Effector CD4-positive, alpha-beta T cell (primary cell): ENCODE results near the gene HS3ST5. TPM values are rescaled to one million over a fixed set of nuclear protein-coding genes. Genes with fewer than 3 reads are reported as not detected.

Source experiments
- DNase-seq: peaks from one replicate; pipeline ENCODE4 v3.0.0-alpha.2; 2020
- total RNA-seq: gene quantifications from one replicate; lab custom pipeline; 2026; lab: John Stamatoyannopoulos, UW

The HS3ST5 gene, protein sequence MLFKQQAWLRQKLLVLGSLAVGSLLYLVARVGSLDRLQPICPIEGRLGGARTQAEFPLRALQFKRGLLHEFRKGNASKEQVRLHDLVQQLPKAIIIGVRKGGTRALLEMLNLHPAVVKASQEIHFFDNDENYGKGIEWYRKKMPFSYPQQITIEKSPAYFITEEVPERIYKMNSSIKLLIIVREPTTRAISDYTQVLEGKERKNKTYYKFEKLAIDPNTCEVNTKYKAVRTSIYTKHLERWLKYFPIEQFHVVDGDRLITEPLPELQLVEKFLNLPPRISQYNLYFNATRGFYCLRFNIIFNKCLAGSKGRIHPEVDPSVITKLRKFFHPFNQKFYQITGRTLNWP
- total RNA-seq = not detected

DNA sequence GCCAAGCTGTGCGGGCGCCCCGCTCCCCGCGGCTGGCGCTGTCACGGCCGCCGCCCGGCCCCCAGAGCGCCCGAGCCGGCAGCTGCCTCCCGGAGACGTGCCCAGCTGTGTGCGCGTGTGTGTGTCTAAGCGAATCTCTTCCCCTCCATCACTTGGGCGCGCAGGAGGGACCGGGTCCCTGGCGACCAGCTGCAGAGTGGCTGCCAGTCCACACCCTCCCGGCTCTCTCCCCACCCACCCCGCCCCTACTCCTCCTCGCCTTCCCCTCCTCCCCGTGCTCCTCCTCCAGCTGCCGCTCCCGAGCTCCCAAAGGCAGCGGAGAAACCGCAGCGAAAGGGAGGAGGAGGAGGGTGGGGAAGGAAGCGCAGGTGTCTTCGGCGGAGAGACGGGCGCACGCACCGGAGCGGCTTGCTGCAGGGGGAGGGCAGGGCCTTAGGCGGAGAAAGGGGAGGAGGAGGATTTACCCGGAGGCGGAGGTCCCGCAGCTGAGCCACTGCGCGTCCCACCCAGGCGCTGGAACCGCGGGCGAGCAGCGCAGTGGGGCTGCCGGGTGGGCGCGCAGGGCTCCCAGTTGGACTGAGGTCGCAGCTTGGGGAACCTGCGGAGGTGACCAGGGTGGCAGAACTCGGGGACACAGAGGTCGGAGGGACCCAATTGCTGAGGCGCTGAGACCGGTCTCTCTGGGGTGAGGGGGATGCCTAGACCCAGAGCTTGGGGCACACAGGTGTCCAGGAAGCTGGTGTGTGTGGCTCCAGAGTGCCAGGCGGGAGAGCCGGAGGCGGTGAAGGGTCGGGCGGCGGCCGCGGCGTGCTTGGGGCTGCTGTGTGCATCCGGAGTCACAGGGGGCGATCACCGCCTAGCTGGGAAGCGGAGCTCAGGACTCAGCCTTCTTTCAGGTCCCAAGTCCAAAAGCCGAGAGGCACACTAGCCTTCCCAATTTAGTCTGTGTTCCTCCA, at the start of gene HS3ST5:
TSS of gene HS3ST5 (minus strand) at position 198 of the 956 bp plus-strand sequence. CDS start 280,178 bp downstream, outside the sequence.
- no peak for DNase-seq

DNA sequence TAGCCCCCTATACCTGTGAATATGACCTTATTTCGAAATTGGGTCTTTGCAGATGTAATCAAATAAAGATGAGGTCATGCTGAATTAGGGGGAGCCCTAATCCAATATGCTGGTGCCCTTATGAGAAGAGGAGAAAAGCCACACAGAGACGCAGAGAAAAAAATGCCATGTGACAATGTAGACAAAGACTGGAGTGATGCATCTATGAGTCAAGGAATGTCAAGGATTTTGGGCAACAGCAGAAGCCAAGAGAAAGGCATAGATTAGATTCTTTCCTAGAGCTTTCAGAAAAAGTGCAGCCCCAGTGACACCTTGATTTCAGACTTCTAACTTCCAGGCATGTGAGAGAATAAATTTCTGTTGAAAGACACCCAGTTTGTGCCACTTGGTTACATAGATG, 47.4 kb upstream of the HS3ST5 start:
- no peak for DNase-seq

DNA sequence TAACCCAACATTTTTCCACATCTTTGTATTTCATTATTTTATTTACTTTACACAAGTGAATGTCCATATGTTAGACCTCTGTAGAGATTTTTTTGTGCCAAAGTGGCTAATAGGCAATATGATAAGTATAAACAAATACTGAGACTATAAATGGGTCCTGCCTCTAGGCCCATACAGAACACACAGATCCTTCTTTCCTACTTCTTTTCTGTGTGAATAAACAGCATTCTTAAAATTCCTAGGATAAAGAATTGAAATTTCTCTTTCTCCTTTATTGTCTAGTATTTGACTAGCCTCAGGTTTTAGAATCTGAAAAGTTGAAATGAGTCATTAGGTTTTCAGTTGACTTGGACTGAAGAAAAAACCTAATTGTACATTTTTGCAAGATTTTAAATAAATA, 46.3 kb upstream of the HS3ST5 start:
- DNase-seq = no peak

DNA sequence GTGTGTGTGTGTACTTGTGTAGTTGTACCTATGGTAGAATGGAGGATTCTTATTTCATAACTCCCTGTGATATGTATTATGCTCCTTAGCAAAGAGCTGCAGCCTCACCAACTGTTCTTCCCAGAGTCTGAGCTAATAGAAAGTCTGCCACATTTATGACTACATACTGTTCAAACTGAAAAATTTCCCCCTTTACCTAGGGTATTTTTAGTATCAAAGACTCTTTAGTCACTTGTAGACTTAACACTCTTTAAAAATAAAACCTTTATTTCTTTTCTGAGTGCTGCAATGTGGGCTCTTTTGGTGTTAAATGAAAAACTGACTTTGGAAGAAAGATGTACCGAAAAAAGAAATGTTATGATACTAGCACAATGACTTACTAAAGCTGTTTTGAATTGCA, 39.6 kb upstream of the HS3ST5 start:
- no peak for DNase-seq

DNA sequence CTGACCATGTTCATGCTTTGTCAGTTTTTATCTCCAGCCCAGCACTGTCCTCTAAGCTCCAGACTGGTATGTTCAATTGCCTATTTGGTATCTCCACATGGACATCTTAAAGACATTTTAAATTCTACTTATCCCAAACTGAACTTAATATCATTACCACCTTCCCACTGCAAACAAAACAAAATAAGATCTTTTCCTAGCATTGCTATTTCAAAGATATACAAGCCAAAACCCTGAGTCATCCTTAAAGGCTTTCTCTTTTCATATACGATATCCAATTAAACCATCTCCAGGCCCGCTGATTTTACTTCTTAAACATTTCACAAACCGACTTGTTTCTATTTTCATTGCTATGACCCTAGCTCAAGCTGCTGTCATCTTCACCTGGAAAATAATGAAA, 35.1 kb upstream of the HS3ST5 start:
- no peak for DNase-seq

DNA sequence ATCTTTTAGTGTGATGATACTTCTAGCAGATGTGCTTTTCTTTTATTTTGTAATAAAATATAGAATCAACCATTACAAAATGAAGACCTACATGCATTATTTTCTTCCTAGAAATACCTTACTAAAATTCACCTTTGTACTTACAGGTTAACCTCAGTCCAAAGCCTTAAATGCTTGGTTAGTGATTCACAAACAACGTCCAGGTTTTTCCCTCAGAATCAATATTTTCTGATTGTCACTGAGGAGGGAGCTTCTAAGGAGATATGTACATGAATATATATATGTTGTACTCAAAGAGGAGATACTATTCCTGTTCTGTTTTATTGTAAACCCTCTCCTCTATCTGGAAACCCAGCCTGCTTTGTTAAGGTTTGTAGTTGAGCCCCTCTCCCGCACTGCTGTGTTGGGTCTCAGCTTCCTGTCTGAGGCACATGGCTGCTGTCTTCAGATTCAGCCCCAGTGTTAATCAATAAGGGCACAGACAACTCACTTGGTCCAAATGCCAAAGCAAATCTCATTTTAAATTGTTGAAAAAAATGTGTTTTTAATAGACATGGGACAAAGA, 33.9 kb upstream of the HS3ST5 start:
- no peak for DNase-seq

DNA sequence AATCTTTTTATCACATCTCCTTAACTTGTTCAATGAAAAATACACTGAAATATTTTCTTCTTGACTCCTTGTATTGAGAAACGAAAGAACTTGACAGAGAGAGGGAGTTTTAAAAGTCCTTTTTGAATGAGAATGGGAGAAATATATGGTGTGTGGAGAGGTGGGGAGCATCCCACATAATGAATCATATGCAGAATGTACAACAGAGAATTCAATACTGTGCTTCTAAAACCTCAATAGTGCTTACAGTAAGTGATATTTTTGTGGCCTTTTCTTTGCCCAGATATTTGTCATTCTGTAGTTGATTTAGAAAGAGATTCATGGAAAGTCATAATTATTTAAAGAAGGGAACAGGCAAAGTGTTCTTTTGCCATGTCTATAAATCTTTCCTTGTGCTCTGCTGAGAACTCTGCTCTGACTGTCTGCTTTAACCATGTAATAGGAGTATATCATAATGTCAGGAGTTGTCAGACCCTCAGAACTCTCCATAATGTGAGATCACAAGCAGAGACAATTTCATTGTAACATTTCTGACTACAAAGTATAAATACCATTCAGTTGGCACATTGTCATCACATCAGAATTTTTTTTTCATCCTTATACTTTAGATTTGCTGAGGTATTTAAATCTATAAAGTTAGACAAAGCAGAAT, 32.8 kb upstream of the HS3ST5 start:
- no peak for DNase-seq

DNA sequence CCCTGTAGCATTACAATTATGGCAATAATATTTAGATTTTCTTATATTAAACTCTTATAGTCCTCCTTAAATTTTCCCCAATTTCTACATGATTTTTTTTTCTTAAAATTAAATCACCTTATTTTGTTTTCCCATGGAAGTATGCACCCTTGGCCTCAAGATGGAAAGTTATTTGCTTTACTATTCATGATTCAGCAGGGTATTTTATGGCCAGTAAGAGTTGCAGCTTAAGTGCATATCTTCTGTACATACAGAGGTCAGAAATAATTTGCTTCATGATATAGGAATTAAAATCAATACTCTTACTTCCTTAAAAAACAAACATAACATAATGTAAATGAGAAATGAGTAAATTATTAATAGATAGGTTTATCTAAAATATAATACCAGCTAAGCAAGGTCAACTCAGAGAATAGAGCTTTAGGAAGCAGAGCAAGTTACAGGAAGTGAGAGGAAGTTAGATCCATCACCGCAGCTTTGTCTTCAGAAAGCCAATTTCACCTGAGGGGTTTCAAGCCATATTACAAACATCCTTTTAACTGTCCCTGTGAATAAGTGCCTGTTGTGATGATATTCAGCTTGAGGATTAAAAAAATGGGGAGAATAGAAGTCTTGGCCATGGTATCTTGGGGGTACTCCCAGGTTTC, 24.6 kb upstream of the HS3ST5 start:
- DNase-seq = no peak

DNA sequence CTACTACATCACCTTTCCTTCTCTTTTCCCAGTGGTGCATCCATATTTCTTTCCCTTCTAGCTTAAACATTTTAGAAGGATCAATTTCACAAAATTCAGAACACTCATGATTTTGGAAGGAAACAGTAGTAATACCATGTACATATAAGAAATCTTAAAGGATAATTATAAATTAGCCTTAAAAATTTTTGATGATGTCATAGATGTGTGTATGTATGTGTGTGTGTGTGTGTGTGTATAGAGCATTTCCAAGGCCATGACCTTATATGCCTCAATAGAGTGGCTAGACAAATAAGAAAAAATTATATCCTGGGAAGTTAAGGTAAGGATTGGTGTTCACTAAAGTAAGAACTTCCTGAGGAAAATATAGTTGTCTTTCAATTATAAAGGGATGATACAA, 24.1 kb upstream of the HS3ST5 start:
- DNase-seq = no peak

DNA sequence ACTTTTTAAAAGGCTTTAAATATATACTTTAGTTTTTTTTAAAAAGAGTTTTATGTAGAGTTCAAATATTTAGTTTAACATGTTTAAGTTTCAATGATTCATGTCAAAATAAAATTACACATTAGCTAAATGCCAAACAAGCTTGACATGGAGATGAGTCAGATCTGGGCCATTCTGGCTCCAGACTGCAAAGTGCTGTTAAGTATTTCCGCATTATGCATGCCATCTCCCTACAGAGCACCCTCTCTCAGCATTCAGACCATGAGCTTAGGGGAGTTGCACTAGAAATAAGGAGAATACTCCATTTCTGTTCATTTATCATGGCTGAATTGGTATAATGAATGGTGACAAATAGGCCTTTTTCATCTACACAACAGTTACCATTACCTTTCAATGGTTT, 21.5 kb upstream of the HS3ST5 start:
- no peak for DNase-seq

DNA sequence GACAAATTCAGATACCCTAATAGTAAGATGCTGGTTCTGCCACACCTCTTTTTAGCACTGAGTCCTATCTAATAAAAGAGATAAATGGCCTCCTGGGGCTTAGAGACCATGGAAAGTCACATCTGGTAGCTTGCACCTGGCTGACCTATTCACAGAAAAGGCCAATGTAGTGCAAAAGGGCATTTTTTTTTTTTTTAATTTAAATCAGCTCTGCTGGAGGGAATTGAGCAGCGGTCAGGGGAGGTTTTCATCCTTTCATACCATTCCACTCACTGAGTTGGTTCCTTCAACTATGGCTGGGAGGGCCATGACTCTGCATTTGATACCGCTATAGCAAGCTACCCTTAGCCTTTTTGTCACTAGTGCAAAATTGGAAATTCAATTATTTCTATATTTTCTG, 20.1 kb upstream of the HS3ST5 start:
- DNase-seq = no peak

DNA sequence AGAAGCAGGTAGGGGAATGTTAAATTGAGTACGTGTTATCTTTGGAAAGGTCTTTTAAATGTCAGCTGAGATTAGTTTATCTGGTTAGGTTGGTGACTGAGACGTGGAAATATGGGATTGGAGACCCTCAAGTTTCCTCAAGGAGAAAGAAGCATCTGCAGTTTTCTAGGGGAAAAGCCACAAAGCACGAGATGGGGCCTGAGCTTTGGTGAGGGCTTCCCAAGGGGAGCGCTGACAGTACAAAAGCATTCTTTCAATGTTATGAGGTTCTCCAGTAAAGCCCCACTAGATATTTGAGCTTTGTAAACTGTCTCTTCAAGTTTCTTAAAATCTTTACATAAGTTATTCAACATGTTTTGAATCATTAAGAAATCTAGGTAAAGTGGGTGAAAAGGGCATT, 19.6 kb upstream of the HS3ST5 start:
- no peak for DNase-seq

DNA sequence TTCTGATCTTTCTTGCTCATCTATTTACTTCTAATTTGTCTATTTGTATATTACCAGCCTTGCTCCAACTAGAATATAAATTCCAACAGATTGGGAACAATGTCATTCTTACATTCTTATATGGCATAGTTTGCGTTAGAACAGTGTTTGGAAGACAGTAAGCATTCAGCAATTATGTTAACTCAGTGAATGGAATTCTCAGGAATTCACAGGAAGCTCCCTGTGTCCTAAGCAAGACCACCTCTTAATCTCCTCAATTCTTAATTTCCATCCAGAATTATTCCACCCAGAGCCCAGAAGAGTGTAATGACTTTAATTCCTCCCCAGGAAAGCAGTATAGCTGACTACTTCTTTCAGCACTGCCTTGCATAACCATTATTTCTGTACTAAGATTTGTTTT, 18.2 kb upstream of the HS3ST5 start:
- no peak for DNase-seq

DNA sequence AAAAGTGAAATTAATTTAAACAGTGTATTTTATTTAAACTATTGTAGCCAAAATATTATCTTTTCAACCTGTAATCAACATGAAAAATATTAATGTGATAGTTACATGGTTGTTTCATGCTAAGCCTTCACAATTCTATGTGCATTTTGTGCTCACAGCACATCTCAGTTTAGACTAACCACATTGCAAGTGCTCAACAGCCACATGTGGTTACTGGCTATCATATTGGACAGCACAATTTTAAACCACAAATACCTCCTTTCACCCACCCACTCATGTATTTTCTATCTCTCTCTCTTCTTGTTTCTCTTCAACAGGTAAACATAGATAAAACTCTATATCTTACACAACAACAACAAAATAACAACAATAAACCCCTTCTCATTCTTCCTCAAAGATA, 12.5 kb upstream of the HS3ST5 start:
- no peak for DNase-seq

DNA sequence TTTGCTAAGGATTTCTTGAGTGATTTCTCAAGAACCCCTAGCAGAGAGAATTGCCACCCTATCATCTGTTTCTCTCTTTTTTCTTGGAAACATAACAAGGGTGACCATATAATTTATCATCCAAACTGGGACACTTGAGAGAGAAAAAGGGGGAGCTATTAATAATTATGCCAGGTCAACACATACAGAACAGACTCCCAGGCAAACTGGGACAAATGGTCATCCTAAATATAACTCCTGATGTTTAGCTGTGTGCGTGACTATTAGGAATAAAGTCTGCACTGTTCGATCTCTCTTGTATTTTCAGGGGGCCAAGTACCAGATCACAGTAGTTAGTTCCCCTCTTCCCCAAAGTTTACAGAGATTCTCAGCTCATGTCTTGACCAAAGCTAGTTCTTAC, 11.7 kb upstream of the HS3ST5 start:
- DNase-seq = no peak

DNA sequence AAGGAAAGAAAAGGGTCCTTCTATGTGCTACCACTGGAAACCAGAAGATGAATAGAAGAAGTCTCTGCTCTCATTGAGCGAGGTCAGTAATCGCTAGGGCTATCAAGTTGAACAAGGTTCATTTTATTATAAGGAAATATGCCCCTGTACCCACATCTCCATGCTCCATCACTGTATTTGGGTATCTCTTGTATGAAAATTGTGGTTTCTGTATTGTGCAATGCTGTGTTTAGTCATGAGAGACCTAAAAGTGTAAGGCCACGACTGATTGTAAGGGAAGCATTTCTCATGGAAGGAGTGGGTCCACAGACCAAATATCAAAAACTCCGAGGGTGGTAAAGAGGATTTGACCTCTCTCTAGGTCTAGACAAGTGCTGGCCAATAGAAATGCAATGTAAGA, 3.6 kb upstream of the HS3ST5 start:
- no peak for DNase-seq

DNA sequence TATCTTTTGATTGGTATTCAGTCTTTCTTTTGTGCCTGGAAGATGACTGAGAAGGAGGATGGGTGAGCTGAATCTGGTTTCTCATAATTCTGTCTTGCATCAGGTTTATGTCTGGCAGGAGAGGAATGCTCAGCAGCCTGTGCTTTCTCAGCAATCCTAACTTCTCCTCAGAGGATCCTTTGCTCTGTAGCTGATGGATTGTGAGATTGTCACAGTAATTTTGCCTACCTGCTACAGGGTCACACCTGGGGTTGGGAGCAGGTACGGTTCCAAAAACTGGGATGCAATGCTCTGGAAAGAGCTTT, 2.1 kb upstream of the HS3ST5 start:
- DNase-seq = no peak

DNA sequence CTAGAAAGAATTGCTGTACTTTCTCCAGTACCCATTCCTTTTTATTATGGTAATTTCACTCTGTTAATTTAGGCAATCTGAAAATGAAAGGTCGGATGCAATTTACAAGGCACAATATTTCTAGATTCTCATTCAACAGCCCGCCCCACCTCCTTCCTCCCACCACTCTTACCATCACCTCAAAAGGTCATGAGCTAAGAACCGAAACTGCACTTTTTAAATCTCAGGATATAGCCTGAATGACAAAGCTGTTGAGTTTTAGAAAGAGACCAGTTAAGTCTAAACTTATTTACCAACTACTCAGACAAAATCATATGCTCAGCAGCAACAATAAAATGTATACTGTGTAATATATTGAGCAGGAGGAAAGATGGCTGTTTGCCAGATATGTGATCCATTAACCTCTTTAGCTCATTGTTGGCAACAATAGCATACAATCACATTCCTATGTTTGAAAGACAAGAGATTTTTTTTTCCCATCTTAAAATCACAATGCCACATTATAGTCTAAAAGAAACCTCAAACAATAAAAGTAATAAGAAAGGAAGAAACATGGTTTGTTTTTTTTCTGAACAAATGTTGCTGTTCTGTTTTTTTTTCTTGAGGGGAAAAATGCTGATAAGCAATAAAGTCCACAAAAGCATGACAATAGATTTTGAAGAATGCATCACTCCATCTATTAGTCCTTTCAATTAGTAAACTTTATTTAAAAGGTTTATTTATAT, 1.6 kb upstream of the HS3ST5 start:
- DNase-seq = no peak

DNA sequence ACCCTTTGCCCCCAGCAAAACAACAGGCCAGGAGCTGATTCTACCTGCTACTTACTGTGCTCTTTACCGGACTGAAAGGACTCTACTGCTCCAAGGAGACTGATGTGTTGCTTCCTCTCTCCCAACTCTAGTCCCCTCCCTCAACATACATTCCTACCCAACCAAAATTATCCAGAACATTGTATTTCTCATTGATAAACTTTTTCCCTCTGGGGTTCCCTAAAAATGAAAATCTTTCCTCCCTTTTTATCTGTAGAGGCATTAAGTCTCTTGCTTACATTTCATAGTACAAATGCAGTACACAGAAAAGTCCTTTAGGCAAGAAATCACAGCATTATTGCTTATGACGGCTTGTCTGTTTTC, 940 bp upstream of the HS3ST5 start:
- no peak for DNase-seq

DNA sequence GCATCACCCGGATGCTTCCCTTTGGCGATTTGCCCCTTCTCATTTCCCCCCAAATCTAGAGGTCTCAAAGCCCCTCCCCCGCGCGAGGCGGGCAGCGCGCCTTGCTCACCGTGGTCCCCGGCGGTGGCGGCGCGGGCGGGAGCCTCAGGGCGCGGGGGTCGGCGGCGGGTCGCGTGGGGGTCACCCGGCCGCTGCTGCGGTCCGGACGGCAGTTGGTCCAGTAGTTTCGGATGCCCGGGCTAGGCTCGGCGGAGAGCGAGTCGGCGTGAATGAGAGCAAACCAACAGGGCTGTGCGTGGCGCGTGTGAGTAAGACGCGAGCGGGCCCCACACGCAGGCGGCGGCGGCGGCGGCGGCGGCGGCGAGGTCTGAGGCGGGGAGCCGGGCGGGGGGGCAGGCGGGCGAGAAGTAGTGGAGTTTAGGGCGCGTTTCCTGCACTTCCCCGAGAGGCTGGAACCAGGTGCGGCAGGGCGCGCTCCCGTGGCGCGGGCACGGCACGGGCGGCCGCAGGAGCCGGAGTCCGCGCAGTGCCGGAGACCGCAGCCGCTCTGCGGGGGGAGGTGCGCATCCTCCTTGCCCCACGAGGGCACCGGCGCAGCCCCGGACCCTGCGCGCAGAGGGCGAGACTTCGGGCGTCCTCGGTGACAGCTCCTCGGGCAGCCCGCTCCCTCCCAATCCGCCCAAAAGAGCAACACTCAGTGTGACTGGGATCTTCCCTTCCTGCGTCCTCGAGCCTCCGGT, 567 bp downstream of the HS3ST5 start:
- DNase-seq = no peak

DNA sequence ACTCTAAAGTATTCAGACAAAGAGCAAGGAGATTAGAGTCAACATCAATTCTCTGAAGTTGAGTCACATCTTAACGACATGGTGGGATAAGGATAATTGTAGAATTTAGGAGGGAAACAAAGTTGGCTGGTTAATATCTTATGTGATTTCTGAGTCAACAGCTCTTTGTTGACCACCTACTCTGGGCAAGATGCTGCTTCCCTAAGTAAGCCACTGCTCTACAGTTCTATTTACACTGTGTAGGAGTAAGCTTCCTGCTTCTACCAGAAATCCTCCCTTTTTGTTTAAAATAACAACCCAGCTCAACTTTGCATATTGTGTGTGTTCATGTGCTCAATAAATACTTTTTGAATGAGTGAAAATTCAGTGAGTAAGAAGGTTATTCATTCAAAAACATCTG, 3.1 kb downstream of the HS3ST5 start:
- no peak for DNase-seq

DNA sequence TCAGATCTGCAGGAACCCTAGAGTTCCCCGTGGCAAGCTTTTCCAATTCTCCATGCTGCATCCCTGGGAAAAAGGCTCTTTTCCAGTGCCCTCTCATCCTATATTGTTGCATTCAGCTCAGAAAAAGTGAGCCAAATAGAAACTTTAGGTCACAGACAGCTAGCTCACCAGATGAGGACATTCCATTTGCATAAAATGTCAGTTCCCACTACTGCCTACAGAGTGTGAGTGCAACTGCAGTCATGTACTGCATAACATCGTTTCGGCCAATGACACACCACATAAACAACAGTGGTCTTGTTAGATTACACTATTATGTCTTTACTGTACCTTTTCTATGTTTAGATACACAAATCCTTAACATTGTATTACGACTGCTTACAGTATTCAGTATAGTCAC, 8.6 kb downstream of the HS3ST5 start:
- no peak for DNase-seq
